ENCODE results near the gene UFSP2. TPM values are rescaled to one million over a fixed set of nuclear protein-coding genes. Genes with fewer than 3 reads are reported as not detected.

Gene UFSP2
- total and polyA plus RNA-seq, 2 of the 4 experiments (the other 2 are of a cell fraction): 21.8 to 43.7 TPM

GRCh38 chr4:185396724-185397385 lies 28.9 kb downstream of the UFSP2 start, which contains the start of gene ANKRD37:
Gene ANKRD37 (plus strand): TSS chr4:185396841. CDS start chr4:185396924, 83 bp downstream.
- Histone ChIP-seq H3K18ac (ENCODE audit: low read depth, low read length) (peak within 1 kb of the TSS; percentile 37), H3K56ac (ENCODE audit: extremely low read depth, insufficient read depth, low read length) (peak within 1 kb of the TSS; percentile 74), H3K14ac (replicated peaks; ENCODE audit: low read depth, low read length) (peak within 1 kb of the TSS; percentile 51), H4K8ac (ENCODE audit: low read depth in 2 of 2, low read length in 2 of 2) (peak within 1 kb of the TSS; percentile 57 to 88), H4K20me1 (ENCODE audit: insufficient read depth, low read length) (no peaks in the 10 kb centered on the region), H2AFZ (replicated peaks; ENCODE audit: low read length, poor library complexity) (peak within 1 kb of the TSS; percentile 96), H3K27ac (ENCODE audit: insufficient read depth, low read length) (peak within 1 kb of the TSS; percentile 66), H3K9me1 (ENCODE audit: insufficient read depth, low read length) (no peaks in the 10 kb centered on the region), H2BK20ac (ENCODE audit: low read depth, low read length) (no peak within 1 kb of the TSS), H3K79me1 (ENCODE audit: low read depth in 1 of 2, low read length in 2 of 2) (peaks cover 3 to 7% of the 10 kb centered on the region in 2 experiments; a peak in 3 of 4 replicates), H3K4me3 (ENCODE audit: insufficient read depth, low read depth, low read length) (peak within 1 kb of the TSS; percentile 71), H2AK9ac (replicated peaks; ENCODE audit: low read depth, low read length, poor library complexity) (peak within 1 kb of the TSS; percentile 95), H2BK120ac (ENCODE audit: low read depth, low read length) (peak within 1 kb of the TSS; percentile 55), H3K9me3 (ENCODE audit: control insufficient read depth, insufficient read depth, low read length) (no peaks in the 10 kb centered on the region), H4K91ac (ENCODE audit: insufficient read depth, low read depth, low read length) (peak within 1 kb of the TSS; percentile 76), H2BK15ac (ENCODE audit: low read depth, low read length) (peak within 1 kb of the TSS; percentile 9; the same call in 1 of the 3 replicates), H3K4ac (ENCODE audit: low read depth, low read length) (peak within 1 kb of the TSS; percentile 74), H3K9ac (ENCODE audit: low read depth, low read length) (peak within 1 kb of the TSS; percentile 72), H2BK5ac (ENCODE audit: low read depth, low read length, poor library complexity, severe bottlenecking) (peak within 1 kb of the TSS; percentile 83), H2AK5ac (ENCODE audit: low read depth, low read length) (peak within 1 kb of the TSS; percentile 53), H3K4me1 (ENCODE audit: control insufficient read depth, insufficient read depth, low read length) (no peaks in the 10 kb centered on the region; the same call in 1 of the 2 replicates), H3K27me3 (ENCODE audit: control insufficient read depth, insufficient read depth, low read length) (no peaks in the 10 kb centered on the region), H3K4me2 (ENCODE audit: low read depth, low read length) (peak within 1 kb of the TSS; percentile 70), H4K5ac (ENCODE audit: low read depth, low read length) (peak within 1 kb of the TSS; percentile 40), H3K23ac (ENCODE audit: low read depth, low read length) (peak within 1 kb of the TSS; percentile 85), H3K36me3 (ENCODE audit: control insufficient read depth, insufficient read depth, low read length) (peaks cover 8% of the 10 kb centered on the region)
- CTCF ChIA-PET: no interaction called here
- no TSS peak for BruUV-seq (replicated peaks)
- DNase-seq: peak; percentile 19
- 14% methylated on average over 21 of the region's 38 CpGs; no CpG with 5 or more reads in 1 of the 2 experiments for WGBS, 2 experiments (ENCODE audit: extremely low coverage in 2 of 2, insufficient read length in 1 of 2)
- in situ Hi-C loops (cut with MboI; ENCODE audit: low sequenced_read_pairs) (no loop called here), intact Hi-C loops (cut with micrococcal nuclease) (loop anchor here (2.0 kb wide), 1 partner anchor 200 kb away; no protein-coding TSS in a partner anchor), dilution Hi-C loops (cut with HindIII; ENCODE audit: low sequenced_read_pairs, unreplicated experiment) (no loop called here)
- TF ChIP-seq MAZ (IDR thresholded peaks at IDR 0.05; ENCODE audit: borderline replicate concordance, low read depth, low read length): no peak
- TF ChIP-seq NFE2L2 (IDR thresholded peaks at IDR 0.05; ENCODE audit: low read depth, low read length): no peak
- no peak for TF ChIP-seq POLR2A (IDR thresholded peaks at IDR 0.05; ENCODE audit: low read depth, low read length)
- TF ChIP-seq ELK1 (IDR thresholded peaks at IDR 0.05; ENCODE audit: borderline replicate concordance, low read depth, low read length): no peak
- TF ChIP-seq FOS (IDR thresholded peaks at IDR 0.05; ENCODE audit: low read depth, low read length): no peak
- TF ChIP-seq MXI1 (IDR thresholded peaks at IDR 0.05; ENCODE audit: borderline replicate concordance, low read depth, low read length): no peak
- no peak for TF ChIP-seq RCOR1 (IDR thresholded peaks at IDR 0.05; ENCODE audit: insufficient replicate concordance, low read length)
- peak; percentile 4 for ATAC-seq (ENCODE audit: low read depth)
- POLR2A ChIA-PET (ENCODE audit: unreplicated experiment): interaction anchor here (0.7 kb wide), 1 partner anchor 127 kb away, joined by 8 read pairs; no protein-coding TSS in a partner anchor

Data from IMR-90 (cell line).